ENCODE results near the gene IL4.

IL4 gene

GRCh38 chr5:132718544-132719312 is 44.9 kb downstream of the IL4 start:
- in situ Hi-C loops (cut with MboI; ENCODE audit: low sequenced_read_pairs, unreplicated experiment), result no loop called here
- no peak for DNase-seq (ENCODE audit: low spot score)
- no peak for TF ChIP-seq CTCF (IDR thresholded peaks at IDR 0.05; ENCODE audit: borderline replicate concordance, control extremely low read depth, extremely low read depth, insufficient read depth, missing control alignments)

GRCh38 chr5:132725745-132726144 is 52.0 kb downstream of the IL4 start:
- DNase-seq (ENCODE audit: low spot score), result no peak
- in situ Hi-C loops (cut with MboI; ENCODE audit: low sequenced_read_pairs, unreplicated experiment), result no loop called here

GRCh38 chr5:132729896-132730295 is 56.1 kb downstream of the IL4 start:
- TF ChIP-seq CTCF (IDR thresholded peaks at IDR 0.05; ENCODE audit: borderline replicate concordance, control extremely low read depth, extremely low read depth, insufficient read depth, missing control alignments), result no peak
- in situ Hi-C loops (cut with MboI; ENCODE audit: low sequenced_read_pairs, unreplicated experiment), result no loop called here
- DNase-seq (ENCODE audit: low spot score), result no peak

More at GRCh38 chr5:132725745-132726144, 52.0 kb downstream of the IL4 start:
- no peak for TF ChIP-seq CTCF (IDR thresholded peaks at IDR 0.05; ENCODE audit: borderline replicate concordance, control extremely low read depth, extremely low read depth, insufficient read depth, missing control alignments)

Data from GM13976 (cell line).